H54 (cell line): ENCODE measurements around the gene KRTAP5-8.
A peak's percentile ranks its signal among the peaks of the same experiment; 100 is the strongest.
"Not testable (repeated sequence)": the region's sequence is repeated elsewhere in the genome, so short reads cannot be mapped to it uniquely, and the experiment has no call there.

Source experiments
- DNase-seq: peaks from one replicate; pipeline ENCODE4 v3.0.0; 2011; ENCODE audit warnings: low spot score, mixed read lengths; ENCODE audit not compliant: insufficient read length
- FAIRE-seq: peaks from 3 replicates; lab custom pipeline; 2011; peaks lifted over from hg19 to GRCh38; lab: Jason Lieb, UNC
- POLR2A ChIP-seq: IDR thresholded peaks from 2 replicates; pipeline ENCODE4 v1.6.1; 2011; ENCODE audit warnings: low read depth, mild to moderate bottlenecking, low read length

The KRTAP5-8 gene, protein sequence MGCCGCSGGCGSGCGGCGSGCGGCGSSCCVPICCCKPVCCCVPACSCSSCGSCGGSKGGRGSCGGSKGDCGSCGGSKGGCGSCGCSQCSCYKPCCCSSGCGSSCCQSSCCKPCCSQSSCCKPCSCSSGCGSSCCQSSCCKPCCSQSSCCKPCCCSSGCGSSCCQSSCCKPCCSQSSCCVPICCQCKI

DNA sequence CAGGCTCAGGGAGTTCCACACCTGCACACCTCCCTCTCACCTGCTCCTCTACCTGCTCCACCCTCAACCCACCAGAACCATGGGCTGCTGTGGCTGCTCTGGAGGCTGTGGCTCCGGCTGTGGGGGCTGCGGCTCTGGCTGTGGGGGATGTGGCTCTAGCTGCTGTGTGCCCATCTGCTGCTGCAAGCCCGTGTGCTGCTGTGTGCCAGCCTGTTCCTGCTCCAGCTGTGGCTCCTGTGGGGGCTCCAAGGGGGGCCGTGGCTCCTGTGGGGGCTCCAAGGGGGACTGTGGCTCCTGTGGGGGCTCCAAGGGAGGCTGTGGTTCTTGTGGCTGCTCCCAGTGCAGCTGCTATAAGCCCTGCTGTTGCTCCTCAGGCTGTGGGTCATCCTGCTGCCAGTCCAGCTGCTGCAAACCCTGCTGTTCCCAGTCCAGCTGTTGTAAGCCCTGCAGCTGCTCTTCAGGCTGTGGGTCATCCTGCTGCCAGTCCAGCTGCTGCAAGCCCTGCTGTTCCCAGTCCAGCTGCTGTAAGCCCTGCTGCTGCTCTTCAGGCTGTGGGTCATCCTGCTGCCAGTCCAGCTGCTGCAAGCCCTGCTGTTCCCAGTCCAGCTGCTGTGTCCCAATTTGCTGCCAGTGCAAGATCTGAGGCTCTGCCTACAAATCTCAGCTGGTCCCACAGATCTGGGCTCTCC lies at the start of gene KRTAP5-8:
Gene KRTAP5-8 (plus strand): TSS at position 49 of the 689 bp plus-strand sequence. CDS start 31 bp downstream, at position 80.
- not testable (repeated sequence) for DNase-seq, FAIRE-seq

DNA sequence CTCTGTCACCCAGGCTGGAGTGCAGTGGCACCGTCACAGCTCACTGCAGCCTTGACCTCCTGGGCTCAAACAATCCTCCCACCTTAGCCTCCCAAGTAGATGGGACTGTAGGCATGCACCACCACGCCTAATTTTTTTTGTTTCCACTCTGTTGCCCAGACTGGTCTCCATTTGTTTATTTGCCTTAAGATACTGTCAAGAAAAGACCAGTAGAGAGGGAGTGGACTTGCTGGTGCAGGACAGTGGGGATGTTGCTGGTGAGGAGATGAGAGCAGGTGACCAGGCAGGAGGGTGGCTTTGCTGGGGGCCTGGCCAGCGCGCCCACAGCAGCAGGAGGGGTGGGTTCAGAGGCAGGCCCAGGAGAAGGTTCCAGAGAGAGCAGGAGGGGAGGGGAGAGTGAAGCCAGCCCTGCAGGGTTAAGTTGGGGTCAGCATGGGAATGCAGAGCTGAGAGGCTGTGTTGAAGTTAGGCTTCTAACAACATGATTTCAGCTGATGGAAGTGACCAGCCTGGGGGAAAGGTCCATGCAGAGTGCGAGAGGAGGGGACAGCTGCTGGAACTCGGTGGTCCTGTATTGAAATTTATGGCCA lies 49.0 kb upstream of the KRTAP5-8 start:
- DNase-seq (no peak), FAIRE-seq (no peak)
- no peak for TF ChIP-seq POLR2A

DNA sequence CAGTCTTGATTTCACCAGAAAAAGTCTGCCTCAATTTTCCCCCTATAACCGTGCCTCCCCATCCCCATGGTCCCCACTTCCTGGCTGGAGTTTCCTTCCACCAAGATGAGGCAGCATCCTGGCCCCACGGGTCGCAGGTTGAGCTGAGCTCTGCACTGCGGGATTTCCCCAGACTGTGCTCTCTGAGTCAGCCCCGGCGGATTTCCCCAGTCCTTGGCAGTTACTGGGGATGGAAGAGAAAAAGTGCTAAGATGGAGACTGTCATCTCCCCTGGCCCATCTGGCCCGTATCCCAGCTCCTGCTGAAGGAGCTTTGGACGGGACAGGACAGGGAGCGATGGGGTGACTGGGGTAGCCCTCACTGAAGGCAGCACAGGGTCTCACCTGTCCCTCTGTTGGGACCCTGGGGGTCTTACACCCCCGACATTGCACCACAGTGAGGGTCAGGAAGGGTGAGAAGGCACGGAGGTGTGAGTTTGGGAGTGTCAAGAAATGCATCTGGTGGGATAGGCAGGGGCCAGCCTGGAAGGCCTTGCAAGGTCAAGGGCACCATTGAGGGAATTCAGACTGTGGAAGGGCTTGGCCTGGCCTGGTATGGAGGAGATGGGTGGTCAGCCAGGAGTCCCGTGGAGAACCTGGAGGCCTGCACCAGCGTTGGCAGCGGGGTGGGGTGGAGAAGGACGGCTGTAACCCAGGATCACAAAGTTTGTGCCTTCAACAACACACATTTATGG lies 48.3 kb upstream of the KRTAP5-8 start:
- peak; percentile 20 for FAIRE-seq

DNA sequence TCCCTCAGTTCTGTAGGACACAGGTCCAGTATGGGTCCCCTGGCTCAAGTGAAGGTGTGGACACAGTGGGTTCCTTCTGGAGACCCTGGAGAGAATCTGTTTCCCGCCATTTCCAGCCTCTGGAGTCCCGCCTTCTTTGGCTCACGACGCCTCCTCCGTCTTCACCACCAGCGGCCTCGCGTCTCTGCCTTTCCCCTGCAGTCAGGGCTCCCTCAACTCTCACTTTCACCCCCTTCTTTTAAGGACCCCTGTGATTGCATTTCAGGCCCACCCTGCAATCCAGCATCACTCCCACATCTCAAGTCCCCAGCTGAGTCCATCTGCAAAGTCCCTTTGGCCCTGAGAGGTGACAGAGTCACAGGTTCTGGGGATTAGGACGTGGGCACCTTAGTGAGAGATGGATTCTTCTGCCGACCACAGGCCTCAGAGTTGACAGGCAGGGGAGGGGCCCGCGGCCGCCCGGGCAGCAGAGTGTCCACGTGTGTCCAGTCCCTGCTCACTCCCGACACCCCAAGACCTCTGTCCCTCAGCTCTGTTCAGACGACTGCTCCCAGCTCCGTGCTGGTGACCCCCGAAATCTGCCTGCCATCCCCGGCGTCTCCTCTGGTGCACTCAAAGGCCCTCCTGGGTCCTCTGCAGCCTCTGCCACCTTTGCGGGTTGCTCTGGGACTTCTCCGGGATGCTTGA lies 47.6 kb upstream of the KRTAP5-8 start:
- TF ChIP-seq POLR2A, result no peak
- no peak for DNase-seq
- no peak for FAIRE-seq

More for the DNA sequence above, 48.3 kb upstream of the KRTAP5-8 start:
- peak; percentile 83 for DNase-seq
- TF ChIP-seq POLR2A, result no peak

DNA sequence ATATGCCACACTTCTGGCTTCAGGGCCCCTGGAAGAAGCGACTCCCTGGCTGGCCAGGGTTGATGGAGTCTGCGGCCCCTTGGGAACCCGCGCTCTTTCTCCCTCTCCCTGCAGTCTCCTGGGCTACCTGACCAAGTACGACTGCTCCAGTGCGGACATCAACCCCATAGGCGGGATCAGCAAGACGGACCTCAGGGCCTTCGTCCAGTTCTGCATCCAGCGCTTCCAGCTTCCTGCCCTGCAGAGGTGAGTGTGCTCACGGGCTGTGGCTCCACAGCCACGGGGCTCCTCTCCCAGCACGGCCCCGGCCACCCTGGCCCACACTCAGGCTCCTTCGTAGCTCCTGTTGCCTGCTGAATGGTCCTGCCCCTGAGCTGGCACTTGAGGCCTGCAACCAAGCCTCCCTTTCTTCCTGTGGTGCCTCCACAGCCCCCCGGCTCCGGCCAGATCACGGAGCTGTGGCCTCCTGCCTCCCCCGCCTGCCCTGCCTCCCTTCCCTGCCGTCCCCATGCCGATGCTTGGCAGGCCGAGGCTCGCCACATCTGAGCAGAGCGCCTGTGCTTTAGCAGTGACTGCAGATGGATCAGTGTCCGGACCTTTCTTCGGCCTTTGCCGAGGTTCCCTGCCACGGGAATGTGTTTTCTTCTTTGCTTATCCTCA lies 47.0 kb upstream of the KRTAP5-8 start:
- TF ChIP-seq POLR2A, result no peak
- FAIRE-seq (no peak), DNase-seq (no peak)

DNA sequence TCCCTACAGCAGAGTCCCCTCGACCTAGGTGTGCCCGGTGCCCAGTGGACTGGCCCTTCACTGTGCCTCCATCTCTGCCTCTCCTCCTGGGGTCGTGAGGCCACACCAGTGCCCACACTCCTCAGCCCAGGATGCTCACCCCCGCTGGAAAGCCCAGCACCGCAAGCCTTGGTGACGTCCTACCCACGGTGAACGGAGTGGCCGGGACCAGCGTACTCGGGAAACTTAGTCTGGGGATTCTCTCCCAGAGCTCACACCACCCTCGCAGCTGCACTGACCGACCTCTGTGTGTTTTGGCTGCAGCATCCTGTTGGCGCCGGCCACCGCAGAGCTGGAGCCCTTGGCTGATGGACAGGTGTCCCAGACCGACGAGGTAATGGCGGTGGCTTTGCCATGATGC lies 46.3 kb upstream of the KRTAP5-8 start:
- DNase-seq, result no peak
- no peak for FAIRE-seq
- no peak for TF ChIP-seq POLR2A

DNA sequence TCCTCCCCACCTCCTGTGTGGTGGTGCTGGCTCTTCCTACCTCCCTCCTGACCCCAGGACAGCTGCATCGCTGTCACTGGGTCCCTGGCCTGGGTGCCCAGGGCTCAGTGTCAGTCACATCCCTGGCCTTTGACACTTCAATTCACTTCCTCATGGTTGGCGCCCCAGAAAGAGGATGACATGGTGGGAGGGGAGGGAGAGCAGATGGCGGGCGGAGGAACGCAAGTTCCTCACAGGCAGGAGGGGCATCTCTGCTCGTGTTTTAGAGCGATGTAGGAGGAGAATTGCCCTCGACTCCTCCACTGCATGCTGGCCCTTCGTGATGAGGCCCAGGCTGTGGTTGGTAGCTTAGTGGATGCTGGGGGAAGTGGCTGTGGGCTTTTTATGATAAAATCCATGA lies 45.9 kb upstream of the KRTAP5-8 start:
- FAIRE-seq, result no peak
- TF ChIP-seq POLR2A, result no peak
- DNase-seq, result no peak

DNA sequence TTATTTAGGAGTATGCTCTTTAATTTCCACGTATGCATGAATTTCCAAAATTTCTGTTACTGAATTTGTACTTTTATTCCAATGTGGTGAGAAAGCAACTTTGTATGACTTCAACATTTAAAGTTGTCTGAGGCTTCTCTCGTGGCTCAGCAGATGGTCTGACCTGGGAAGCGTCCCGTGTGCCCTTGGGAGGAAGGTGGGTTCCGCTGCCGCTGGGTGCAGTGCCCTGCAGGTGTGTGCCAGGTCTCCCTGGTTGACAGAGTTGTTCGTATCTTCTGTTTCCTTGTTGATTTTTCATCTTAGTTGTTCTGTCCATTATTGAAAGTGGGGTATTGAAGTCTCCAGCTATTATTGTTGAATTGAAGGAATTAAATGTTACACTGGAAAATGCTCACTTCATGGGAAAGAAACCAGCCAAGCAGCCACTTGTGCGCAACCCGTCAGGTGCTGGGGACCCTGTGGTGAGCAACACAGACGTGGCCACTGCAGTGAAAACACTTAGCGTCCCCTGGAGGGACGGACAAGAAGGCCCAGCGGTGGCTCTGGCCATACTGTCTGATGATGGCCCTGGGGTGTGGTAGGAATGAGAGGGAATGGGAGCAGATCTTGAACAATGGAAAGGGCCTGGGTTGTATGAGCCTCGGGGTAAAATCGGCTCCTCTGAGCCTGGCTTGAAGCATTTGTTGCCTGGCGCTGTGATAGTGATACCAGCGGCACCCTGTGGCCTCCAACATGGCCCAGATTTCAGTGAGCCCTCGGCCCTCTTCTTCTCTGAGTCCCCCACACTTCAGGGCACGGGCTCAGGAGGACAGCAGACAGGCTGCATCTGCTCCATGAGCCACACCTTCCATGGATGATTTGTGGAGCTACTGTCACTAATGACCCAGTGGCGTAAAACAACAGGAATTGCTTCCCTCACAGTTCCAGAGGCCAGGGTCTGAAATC lies 42.3 kb upstream of the KRTAP5-8 start:
- FAIRE-seq (no peak), DNase-seq (no peak)
- TF ChIP-seq POLR2A, result no peak

DNA sequence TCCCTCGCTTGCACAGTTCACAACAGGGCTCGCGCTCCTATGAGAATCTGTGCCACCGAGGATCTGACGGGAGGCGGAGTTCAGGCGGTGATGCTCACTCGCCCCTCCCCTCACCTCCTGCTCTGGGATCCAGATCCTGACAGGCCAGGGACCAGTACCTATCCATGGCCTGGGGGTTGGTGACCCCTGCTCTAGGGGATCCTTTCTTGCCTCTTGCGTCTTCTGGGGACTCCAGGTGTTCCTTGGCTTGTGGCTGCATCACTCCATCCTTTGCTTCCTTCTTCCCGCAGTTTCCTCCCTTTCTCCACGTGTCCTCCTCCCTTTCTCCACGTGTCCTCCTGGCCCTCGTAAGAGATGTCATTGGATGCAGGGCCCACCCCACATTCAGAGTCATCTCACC lies 41.4 kb upstream of the KRTAP5-8 start:
- no peak for DNase-seq
- TF ChIP-seq POLR2A, result no peak
- no peak for FAIRE-seq

DNA sequence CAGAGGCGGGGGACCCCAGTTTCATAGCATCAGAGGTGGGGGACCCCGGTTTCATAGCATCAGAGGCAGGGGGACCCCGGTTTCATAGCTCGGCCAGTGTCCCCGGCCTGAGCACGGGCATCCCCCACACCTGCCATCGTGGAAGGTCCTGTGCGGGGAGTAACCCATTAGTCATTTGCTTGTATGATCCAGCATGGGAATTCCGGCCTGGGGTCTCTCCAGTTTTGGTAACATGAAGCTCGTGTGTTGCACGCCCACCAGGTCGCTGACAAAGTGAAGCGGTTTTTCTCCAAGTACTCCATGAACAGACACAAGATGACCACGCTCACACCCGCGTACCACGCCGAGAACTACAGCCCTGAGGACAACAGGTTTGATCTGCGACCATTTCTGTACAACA lies 39.7 kb upstream of the KRTAP5-8 start:
- DNase-seq (no peak), FAIRE-seq (no peak)
- no peak for TF ChIP-seq POLR2A

DNA sequence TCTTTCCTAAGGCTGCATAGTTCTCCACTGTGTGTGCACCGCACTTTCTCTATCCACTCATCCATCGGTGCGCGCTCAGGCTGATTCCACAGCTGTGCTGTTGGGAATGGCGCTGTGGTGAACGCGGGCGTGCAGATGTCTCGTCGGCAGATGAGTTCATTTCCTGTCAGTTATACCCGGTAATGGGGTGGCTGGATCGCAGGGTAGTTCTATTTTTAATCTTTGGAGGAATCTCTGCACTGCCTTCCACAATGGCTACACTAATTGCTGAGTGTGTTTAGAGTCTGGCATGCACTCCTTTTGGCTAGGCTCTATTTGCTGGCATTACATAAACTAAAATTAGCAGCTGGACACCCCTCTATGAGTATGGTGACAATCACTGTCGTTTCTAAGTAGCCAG lies 38.7 kb upstream of the KRTAP5-8 start:
- TF ChIP-seq POLR2A, result no peak
- DNase-seq (no peak), FAIRE-seq (no peak)

DNA sequence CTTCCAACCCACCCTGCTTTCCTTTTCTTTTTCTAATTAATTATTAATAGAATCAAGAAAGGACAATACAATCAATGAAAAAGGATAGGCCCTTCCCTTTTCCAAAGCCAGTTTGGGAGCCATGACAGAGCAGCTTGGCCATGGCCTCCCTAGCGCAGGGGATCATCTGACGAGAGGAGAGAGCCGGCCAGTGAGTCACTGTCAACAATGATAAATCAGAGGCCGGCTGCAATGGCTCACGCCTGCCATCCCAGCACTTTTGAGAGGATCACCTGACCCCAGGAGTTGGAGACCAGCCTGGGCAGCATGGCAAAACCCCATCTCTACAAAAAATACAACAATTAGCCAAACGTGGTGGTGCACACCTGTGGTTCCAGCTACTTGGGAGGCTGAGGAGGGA lies 38.3 kb upstream of the KRTAP5-8 start:
- TF ChIP-seq POLR2A, result no peak
- FAIRE-seq (no peak), DNase-seq (no peak)
